ENCODE results near the gene DIDO1.
"Not testable (repeated sequence)": the region's sequence is repeated elsewhere in the genome, so short reads cannot be mapped to it uniquely, and the experiment has no call there.

Gene DIDO1

DNA sequence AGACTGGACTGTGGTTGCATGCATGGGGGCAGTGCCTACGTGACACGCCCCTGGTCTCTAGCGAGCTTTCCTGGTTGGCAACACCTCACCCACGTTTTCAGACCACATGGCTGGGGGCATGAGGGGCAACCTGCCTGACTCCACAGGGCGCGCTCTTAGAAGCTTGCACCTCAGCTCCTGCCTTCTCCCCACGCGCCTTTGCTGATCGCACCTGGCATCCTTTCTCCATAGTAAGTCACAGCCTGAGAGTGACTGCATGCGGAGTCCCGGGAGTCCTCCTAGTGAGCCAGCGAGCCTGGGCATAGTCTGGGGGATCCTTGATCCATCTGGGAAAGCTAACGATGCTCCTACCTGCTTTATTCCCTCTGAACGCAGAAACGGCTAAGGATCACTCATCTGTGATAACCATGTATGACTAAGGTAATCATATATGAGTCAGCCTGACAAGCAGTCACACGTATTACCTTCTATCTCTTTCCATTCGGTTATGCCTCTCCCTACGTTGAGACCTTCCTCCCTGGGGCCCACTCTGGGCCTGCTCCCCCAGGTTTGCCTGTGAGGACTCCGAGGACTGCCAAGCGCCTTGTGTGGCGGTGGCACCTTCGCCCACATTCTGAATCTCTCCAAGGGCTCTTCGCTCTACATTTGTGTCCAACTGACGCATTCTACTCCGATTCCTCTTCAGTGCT lies 69.2 kb downstream of the DIDO1 start:
- no peak for DNase-seq (ENCODE audit: low read depth)

DNA sequence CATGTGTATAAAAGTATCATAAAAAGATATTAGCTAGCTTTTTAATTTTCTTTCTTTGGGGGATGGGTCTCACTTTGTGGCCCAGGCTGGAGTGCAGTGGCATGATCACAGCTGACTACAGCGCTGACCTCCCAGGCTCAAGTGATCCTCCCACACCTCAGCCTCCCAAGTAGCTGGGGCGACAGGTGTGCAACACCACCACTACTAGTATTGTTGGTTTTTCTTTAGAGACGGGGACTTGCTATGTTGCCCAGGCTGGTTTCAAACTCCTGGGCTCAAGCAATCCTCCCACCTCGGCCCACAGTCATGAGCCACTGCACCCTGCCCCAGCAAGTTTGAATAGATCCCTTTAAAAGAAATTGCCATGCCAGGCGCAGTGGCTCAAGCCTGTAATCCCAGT lies 71.2 kb downstream of the DIDO1 start:
- DNase-seq (ENCODE audit: low read depth) = no peak

DNA sequence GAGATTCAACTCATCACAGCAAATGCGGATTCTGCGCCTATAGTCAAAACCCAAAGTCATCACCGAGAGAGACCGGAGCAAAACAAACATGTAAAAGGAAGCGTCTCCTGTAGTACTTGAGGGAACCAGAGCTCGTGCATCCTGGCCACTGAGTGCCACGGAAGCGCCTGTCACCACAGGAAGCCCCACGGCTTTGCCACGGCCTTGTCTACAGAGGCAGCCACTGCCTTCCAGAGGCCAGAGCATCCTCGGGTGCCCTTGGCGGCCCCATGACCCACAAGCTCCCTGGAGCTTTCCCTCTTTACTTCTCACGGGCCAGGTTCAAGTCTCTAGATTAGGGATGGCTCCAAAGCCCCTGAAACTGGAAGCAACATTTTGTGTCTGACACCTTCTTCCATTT lies 72.2 kb downstream of the DIDO1 start:
- no peak for DNase-seq (ENCODE audit: low read depth)

DNA sequence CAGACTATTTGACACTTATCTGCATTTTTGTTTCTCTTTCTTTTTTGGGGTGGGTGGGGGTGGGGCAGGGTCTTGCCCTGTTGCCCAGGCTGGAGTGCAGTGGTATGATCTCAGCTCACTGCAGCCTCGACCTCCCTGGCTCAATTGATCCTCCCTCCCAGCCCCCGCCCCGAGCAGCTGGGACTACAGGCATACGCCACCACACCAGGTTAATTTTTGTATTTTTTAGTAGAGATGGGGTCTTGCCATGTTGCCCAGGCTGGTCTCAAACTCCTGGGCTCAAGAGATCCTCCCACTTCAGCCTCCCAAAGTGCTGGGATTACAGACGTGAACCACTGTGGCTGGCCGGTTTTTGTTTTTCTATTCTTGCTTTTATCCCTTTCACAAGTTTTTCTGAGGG lies 73.0 kb downstream of the DIDO1 start:
- not testable (repeated sequence) for DNase-seq (ENCODE audit: low read depth)

DNA sequence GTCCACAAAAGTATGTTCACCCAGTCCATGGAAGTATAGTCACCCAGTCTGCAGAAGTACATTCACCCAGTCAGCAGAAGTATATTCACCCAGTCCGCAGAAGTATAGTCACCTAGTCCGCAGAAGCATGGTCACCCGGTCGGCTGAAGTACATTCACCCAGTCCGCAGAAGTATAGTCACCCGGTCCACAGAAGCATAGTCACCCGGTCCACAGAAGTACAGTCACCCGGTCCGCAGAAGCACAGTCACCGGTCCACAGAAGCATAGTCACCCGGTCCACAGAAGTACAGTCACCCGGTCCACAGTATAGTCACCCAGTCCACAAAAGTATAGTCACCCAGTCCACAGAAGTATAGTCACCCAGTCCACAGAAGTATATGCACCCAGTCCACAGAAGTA lies 73.5 kb downstream of the DIDO1 start:
- DNase-seq (ENCODE audit: low read depth) = no peak

DNA sequence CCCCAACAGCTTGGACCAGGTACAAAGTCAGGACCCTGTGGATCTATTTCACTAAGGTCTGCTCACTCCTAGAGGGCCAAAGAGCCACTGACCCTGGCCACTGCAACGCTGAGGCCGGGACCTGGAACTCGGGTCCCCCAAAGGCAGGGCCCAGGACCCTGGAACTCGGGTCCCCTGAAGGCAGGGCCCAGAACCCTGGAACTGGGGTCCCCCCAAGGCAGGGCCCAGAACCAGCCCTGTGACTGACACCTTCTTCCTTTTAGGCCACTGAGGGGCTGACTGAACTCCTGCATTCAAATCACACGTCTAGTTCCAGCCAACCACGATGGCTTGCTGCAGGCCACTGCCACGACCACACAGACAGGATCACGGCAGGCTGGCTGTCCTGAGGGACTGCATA lies 74.1 kb downstream of the DIDO1 start:
- no peak for DNase-seq (ENCODE audit: low read depth)

DNA sequence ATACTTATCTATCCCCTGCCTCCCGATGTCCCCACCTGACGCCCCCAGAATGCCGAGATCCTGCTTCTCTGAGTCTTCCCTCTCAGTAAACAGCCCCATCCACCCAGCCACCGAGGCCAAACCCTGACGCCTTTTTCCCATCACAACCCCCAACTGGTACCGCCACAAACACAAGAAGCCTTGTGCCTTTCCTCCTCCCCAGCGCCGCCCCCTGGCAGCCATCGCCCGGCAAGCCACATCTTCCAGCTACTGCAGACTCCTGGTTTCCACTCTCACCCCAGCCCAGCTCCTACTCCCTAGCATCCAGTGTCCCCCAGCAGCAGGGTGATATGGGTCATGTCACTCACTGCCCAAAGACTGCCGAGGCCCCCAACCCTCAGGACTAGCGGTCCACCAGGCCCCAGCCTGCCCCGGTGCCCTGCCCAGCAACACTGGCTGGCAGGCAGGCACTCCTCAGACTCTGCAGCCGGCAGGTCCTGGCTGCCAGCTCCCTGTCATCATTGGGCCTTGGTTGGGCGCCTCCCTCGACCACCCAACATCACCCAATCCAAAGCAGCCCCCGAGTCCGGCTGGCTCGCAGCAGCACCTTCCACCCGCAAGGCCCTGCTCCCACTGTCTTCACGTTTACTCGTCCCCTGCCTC lies 75.9 kb downstream of the DIDO1 start:
- no peak for DNase-seq (ENCODE audit: low read depth)

DNA sequence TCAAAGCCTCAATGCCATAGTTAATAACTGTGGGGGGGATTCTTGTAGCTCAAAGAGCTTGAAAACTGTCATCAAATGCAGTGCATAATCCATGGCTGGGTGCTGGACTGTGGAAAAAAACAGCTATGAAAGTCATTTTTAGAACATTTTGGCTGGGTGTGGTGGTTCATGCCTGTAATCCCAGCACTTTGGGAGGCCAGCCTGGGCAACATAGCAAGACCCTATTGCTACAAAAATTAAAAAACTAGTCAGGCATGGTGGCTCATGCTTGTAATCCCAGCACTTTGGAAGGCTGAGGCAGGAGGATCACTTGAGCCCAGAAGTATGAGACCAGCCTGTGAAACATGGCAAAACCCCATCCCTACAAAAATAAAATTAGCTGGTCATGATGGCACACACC lies 76.9 kb downstream of the DIDO1 start:
- DNase-seq (ENCODE audit: low read depth) = no peak

DNA sequence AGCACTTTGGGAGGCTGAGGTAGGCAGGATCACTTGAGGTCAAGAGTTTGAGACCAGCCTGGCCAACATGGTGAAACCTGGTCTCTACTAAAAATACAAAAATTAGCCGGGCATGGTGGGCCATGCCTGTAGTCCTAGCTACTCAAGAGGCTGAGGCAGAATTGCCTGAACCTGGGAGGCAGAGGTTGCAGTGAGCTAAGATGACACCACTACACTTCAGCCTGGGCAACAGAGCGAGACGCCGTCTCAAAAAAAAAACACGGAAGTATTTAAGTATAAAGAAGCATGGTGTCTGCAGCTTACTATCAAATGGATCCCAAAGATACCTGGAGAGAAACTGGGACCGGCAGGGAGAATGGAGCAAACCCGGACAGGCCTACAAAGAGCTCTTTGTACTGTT lies 77.4 kb downstream of the DIDO1 start:
- not testable (repeated sequence) for DNase-seq (ENCODE audit: low read depth)

DNA sequence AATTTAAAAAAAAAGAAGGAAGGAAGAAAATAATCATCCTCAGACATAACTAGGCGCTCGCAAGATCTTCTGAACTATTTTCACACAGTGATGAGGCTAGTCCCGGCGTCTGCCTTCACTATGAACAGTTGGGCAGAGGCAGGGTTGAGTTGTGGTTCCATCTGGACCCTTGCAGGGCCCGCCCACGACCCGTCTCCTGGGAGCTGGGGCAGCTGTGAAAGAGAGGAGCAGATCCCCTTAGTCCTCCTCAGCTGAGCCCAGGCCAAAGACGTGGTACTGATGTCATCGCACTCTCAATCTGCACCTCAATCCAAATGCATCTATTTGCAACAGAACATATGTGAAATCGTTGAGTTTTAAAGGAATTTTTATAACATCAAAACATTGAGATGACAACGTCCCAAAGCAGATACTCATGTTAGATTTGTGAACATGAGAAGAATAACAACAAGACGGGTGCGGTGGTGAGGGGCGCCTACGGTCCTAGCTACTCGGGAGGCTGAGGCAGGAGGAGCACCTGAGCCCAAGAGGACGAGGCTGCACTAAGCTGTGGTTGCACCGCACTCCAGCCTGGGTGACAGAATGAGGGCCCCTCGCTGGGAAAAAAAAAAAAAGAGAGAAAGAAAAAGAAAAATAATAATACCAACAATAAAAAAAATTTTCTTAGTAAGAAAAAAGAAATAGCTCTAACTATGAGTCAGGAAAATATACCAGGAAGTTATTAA lies 80.0 kb downstream of the DIDO1 start:
- no peak for DNase-seq (ENCODE audit: low read depth)

DNA sequence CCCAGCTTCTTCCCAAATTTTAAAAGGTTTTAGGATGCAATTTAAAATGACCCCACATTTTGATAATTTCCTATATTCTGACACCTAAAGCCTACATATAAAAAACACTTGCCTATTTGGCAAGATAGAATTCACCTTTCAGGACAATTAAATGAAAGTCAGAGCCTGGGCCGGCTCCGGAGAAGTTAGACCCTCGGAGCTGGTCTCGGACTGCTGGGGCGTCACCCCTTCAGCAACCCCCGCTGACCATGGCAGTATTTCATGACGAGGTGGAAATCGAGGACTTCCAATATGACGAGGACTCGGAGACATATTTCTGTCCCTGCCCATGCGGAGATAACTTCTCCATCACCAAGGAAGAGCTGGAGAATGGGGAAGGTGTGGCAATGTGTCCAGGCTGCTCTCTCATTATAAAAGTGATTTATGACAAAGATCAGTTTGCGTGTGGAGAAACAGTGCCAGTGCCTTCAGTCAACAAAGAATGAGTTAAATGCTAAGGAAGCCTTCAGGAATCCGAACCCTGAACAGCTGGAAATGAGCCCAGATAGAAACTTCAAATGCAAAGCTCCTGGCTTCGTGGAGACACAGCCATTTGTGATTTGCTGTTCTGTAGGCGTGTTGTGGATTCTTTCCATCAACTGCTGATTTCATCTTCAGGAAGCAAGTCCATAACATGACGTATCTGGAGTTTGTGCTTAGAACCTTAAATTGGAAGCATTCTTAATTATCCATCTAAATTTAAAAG lies 80.7 kb downstream of the DIDO1 start:
- no peak for DNase-seq (ENCODE audit: low read depth)

DNA sequence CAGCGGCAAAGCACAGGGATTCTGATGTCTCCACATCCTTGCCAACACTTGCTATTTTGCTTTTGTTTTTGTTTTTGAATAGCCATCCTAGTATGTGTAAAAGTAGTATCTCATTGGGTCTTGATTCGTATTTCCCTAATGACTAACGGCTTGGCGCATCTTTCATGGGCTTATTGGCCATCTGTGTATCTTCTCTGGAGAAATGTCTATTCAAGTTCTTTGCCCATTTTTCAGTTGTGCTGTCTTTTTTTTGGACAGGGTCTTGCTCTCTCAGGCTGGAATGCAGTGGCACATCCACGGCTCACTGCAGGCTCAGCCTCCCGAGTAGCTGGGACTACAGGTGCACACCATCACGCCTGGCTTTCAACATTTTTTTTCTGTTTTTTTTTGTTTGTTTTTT lies 82.1 kb downstream of the DIDO1 start:
- DNase-seq (ENCODE audit: low read depth) = no peak

DNA sequence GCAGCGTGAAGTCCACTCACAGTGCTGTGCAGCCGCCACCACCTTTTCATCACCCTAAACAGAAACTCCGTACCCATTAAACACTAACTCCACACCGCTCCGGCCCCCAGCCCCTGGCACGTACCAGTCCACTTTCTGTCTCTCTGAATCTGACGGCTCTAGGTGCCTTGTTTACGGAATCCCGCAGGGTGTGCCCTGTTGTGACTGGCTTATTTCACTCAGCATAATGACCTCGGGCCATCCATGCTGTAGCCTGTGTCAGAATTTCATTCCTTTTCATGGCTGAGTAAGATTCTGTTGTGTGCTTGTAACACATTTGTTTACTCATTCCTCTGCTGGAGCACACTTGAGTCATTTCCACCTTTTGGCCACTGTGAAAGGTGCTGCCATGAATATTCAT lies 82.6 kb downstream of the DIDO1 start:
- DNase-seq (ENCODE audit: low read depth) = no peak

DNA sequence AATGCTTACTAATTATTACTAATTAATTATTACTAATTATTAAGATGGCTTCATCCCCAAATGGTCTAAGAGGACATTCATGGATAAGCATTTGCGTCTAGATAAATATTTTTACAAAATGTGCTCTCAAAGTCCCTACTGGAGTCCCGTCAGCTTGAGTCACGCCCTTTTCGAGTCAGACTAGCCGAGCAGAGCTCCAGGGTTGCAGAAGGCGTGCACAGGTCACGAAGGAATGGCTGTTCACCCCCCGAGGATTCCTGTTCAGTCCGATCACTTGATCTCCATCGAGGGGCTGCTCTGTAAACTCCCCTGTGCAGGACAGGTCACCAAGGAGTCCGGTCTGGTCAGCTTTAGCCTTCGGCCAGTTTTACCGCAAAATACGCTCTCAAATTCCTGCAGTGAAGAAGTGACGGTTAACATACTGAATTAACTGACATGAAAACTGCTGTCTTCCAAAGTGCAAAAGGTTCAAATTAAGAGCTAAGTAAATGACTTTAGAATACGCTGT lies 84.5 kb downstream of the DIDO1 start:
- DNase-seq (ENCODE audit: low read depth) = no peak

DNA sequence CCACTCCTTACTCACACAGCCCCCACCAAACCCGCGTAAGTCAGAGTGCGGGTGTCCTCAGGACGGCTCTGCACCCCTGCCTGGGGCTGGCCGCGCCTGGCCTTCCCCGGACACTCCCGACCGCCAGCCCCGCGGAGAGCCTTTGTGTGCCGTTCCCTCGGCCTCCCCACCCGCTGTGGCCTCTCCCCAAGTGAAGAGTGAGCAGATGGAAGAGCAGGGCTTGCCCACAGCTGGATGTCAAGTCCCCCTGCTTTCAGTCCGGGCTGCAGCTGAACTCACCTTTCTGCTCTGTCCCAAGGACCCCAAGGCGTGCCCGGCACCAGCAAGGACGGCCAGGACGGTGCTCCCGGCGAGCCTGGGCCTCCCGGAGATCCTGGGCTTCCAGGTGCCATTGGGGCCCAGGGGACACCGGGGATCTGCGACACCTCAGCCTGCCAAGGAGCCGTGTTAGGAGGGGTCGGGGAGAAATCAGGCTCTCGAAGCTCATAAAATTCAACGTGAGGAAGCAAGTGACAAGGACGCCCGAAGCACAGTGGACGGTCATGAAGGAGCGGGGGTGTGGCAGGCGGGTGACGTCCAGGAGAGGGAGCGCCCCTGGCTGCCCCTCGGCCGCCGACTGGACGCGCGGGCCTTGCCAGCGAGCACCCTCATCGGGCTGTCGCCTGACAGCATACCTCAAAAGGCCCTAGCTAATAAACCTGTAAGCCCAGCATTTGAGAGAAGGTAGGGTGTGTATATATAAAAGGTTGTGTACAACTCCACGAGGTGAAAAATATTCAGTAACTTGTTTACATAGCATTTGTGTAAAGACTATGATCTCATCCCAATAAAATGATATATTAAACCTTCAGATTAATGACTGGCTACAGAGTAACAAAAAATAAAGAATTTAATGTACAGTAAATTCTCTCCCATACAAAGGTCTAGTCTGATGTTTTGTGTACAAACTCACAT lies 85.8 kb downstream of the DIDO1 start:
- no peak for DNase-seq (ENCODE audit: low read depth)

DNA sequence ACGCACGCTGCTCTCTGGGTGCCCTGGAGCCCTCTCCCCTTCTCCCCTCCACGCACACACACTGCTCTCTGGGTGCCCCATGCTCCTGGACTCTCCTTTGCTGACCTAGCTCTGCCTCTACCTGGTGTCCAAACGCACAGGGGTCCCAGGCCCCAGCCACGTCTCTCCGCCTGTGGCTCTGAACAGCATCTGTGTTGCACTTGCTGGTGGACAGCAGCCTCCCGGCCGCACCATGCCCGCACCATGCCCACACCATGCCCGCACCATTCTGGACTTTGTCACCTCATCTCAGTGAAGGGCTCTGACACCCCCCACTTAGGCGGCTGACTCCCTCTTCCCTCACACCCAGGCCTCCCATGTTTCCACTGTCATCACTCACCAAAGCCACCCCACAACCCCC lies 86.5 kb downstream of the DIDO1 start:
- DNase-seq (ENCODE audit: low read depth) = no peak

DNA sequence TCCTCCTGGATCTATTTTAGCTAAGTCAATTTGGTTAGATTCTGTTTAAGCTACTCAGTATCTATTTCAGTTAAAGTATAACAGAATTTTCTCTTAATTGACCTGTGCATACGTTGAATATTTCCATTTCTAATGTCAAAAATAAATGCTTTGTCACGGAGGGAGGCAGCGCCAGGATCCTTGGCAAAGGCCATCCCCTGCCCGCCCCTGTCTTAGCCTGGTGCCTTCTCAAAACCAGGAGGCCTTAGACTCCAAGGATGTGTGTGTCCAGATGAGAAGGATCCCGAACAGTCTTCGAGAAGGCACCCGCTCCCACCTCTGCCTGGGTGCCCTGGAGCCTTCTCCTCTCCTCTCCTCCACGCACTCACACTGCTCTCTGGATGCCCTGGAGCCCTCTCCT lies 87.0 kb downstream of the DIDO1 start:
- no peak for DNase-seq (ENCODE audit: low read depth)

DNA sequence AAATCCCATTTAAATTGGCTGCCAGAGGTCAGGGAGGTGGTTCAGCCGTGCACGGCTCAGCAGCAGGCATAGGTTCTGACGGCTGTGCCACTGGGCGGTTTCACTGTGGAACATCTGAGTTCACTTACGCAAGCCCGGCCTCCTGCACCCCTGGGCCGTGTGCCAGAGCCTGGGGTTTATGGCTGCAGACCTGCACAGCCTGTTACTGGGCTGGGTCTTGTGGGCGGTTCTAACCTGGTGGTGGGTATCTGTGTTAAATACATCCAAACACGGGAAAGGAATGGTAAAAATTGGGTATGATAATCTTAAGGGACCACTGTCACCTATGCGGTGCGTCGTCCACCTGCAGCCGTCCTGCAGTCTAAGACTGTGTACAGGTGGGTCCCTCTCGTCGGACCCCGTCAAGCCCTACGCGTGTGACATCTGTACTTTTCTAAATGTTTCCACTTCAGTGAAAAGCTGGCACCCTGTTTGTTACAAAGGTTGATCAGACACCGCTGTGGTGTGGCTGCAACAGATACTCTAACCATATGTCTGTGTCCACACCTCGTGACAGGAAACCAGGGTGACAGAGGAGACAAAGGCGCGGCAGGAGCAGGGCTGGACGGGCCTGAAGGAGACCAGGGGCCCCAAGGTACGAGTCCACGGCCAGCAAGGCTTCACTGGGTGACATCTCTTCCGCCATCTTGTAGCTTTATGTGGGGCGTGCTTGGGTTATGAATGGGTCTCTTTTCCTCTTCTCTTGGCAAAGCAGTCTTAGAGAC lies 88.0 kb downstream of the DIDO1 start:
- no peak for DNase-seq (ENCODE audit: low read depth)

DNA sequence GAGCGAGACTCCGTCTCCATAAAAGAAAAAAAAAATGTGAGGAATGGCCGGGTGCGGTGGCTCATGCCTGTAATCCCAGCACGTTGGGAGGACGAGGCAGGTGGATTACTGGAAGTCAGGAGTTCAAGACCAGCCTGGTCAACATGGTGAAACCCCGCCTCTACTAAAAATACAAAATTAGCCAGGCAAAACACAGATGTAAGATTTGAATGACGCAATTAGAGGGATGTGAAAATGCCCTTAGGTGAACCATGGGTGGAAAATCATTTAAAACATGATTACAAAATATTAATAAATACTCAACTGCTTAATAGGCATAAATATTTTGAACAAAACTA lies 88.5 kb downstream of the DIDO1 start:
- no peak for DNase-seq (ENCODE audit: low read depth)

DNA sequence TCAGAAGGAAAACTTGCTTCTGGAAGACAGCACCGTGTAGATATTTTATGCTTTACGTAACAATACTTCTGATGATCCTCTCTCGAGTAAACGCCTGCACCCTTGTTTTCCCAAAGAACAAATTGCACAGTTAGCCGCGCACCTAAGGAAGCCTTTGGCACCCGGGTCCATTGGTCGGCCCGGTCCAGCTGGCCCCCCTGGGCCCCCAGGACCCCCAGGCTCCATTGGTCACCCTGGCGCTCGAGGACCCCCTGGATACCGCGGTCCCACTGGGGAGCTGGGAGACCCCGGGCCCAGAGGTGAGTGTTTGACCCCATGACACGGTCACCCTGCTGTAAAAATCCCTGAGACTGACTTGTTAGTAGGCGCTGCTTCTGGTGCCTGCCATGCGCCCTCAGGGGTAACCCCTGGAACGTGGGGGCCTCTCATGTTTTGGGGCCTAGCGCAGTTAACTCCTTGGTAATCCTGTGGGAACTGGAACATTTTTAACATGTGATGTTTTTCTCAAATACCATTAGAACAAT lies 89.3 kb downstream of the DIDO1 start:
- no peak for DNase-seq (ENCODE audit: low read depth)
